Karpas-422 (cell line): ENCODE results near the gene C4orf33. TPM values are rescaled to one million over a fixed set of nuclear protein-coding genes. Genes with fewer than 3 reads are reported as not detected.

ENCODE experiments used
- DNase-seq: peaks from one replicate; pipeline ENCODE4 v3.0.0-alpha.2; 2015
- H2AFZ ChIP-seq: fragments of 200-600 bp; sonication (generic); 2 replicates; pipeline ENCODE4 v1.6.1; 2014; ENCODE audit warnings: antibody characterized with exemption, low read length, mixed read lengths
- H3K27ac ChIP-seq: fragments of 200-600 bp; sonication (generic); 2 replicates; pipeline ENCODE4 v1.5.1; 2014; ENCODE audit warnings: mild to moderate bottlenecking, low read length, moderate library complexity
- H3K27me3 ChIP-seq: fragments of 200-600 bp; sonication (generic); 2 replicates; pipeline ENCODE4 v1.6.1; 2014; ENCODE audit warnings: low read length, mixed read lengths
- H3K36me3 ChIP-seq: fragments of 200-600 bp; sonication (generic); 2 replicates; pipeline ENCODE4 v1.6.1; 2014; ENCODE audit warnings: low read length, mixed read lengths; ENCODE audit not compliant: insufficient read depth
- H3K4me1 ChIP-seq: fragments of 200-600 bp; sonication (generic); 2 replicates; pipeline ENCODE4 v1.6.1; 2014; ENCODE audit warnings: mild to moderate bottlenecking, low read length, mixed read lengths
- H3K4me2 ChIP-seq: fragments of 200-600 bp; sonication (generic); 2 replicates; pipeline ENCODE4 v1.6.1; 2014; ENCODE audit warnings: low read length, low read depth, mild to moderate bottlenecking; ENCODE audit not compliant: poor library complexity, severe bottlenecking
- H3K4me3 ChIP-seq: fragments of 200-600 bp; sonication (generic); 2 replicates; pipeline ENCODE4 v1.5.1; 2014; ENCODE audit warnings: mild to moderate bottlenecking, antibody characterized with exemption, low read length, mixed read lengths
- H3K79me2 ChIP-seq: fragments of 200-600 bp; sonication (generic); 2 replicates; pipeline ENCODE4 v1.6.1; 2014; ENCODE audit warnings: mild to moderate bottlenecking, low read length, mixed read lengths
- H3K9ac ChIP-seq: fragments of 200-600 bp; sonication (generic); 2 replicates; pipeline ENCODE4 v1.6.0; 2014; ENCODE audit warnings: low read length
- H3K9me2 ChIP-seq: fragments of 200-600 bp; sonication (generic), shearing (Covaris generic); replicated peaks from 2 replicates; pipeline ENCODE4 v1.6.0; 2014; ENCODE audit warnings: mild to moderate bottlenecking, low read length, moderate library complexity; ENCODE audit not compliant: insufficient read depth
- H3K9me3 ChIP-seq: fragments of 300-700, 200-600 bp; sonication (generic); 2 replicates; pipeline ENCODE4 v1.6.1; 2014; ENCODE audit warnings: low read length, mixed read lengths
- H4K20me1 ChIP-seq: fragments of 200-600 bp; sonication (generic); 2 replicates; pipeline ENCODE4 v1.6.1; 2014; ENCODE audit warnings: mild to moderate bottlenecking, antibody characterized with exemption, low read length, low read depth; ENCODE audit not compliant: insufficient read depth
- total RNA-seq: library from RNA; depleted of rRNA; stranded (reverse); fragments of >200 nt; shearing (Covaris generic); gene quantifications from 2 replicates; pipeline ENCODE4 v1.2.3, GENCODE V29; 2014; ENCODE audit warnings: low replicate concordance

C4orf33 gene
- total RNA-seq, 1 experiment from 2014 or later = 21.9 TPM

- DNase-seq = no peak
- Histone ChIP-seq H3K9me3 (peaks cover 7% of the 10 kb centered on the region), H3K4me2 (no peak overlapping the region), H3K9ac (no peak overlapping the region), H3K27ac (no peak overlapping the region), H3K36me3 (peaks cover 82% of the 10 kb centered on the region), H4K20me1 (no peaks in the 10 kb centered on the region), H3K79me2 (peaks cover 93% of the 10 kb centered on the region), H2AFZ (no peak overlapping the region), H3K9me2 (no peaks in the 10 kb centered on the region), H3K4me1 (no peaks in the 10 kb centered on the region), H3K27me3 (no peaks in the 10 kb centered on the region), H3K4me3 (no peak overlapping the region)
These were observed 13.7 kb upstream of the C4orf33 start for GRCh38 chr4:129082302-129082701.

- no peaks in the 10 kb centered on the region for H3K27me3 ChIP-seq
- peaks cover 7% of the 10 kb centered on the region for H3K9me3 ChIP-seq
These were observed 10.5 kb upstream of the C4orf33 start for GRCh38 chr4:129085472-129085871.

GRCh38 chr4:129087516-129087915 lies 8.4 kb upstream of the C4orf33 start:
- Histone ChIP-seq H4K20me1 (no peaks in the 10 kb centered on the region), H3K79me2 (peaks cover 99% of the 10 kb centered on the region), H3K4me1 (peaks cover 20% of the 10 kb centered on the region)

More at GRCh38 chr4:129085472-129085871, 10.5 kb upstream of the C4orf33 start:
- peaks cover 64% of the 10 kb centered on the region for H3K36me3 ChIP-seq
- no peaks in the 10 kb centered on the region for H3K9me2 ChIP-seq
- no peak overlapping the region for H3K9ac ChIP-seq
- no peaks in the 10 kb centered on the region for H4K20me1 ChIP-seq
- peaks cover 95% of the 10 kb centered on the region for H3K79me2 ChIP-seq
- H2AFZ ChIP-seq = no peak overlapping the region
- H3K27ac ChIP-seq = no peak overlapping the region
- DNase-seq = no peak
- H3K4me2 ChIP-seq = no peak overlapping the region
- peaks cover 5% of the 10 kb centered on the region for H3K4me1 ChIP-seq
- no peak overlapping the region for H3K4me3 ChIP-seq

GRCh38 chr4:129092631-129093190 lies 3.2 kb upstream of the C4orf33 start:
- Histone ChIP-seq H3K79me2 (peaks cover 56% of the 10 kb centered on the region), H4K20me1 (no peaks in the 10 kb centered on the region), H3K4me1 (peaks cover 52% of the 10 kb centered on the region), H3K9ac (peak overlapping the region; percentile 89), H3K4me2 (peak overlapping the region; percentile 80), H3K9me2 (no peaks in the 10 kb centered on the region), H2AFZ (peak overlapping the region; percentile 19; the same call in 1 of the 2 replicates), H3K27me3 (no peaks in the 10 kb centered on the region), H3K27ac (peak overlapping the region; percentile 75), H3K4me3 (peak overlapping the region; percentile 87), H3K36me3 (peaks cover 18% of the 10 kb centered on the region), H3K9me3 (no peaks in the 10 kb centered on the region)
- DNase-seq = peak; percentile 74

More at GRCh38 chr4:129087516-129087915, 8.4 kb upstream of the C4orf33 start:
- Histone ChIP-seq H2AFZ (no peak overlapping the region), H3K4me3 (no peak overlapping the region), H3K36me3 (peaks cover 52% of the 10 kb centered on the region), H3K9ac (no peak overlapping the region), H3K9me3 (peaks cover 7% of the 10 kb centered on the region), H3K4me2 (no peak overlapping the region), H3K27ac (no peak overlapping the region), H3K9me2 (no peaks in the 10 kb centered on the region), H3K27me3 (no peaks in the 10 kb centered on the region)
- DNase-seq = no peak

- Histone ChIP-seq H3K27me3 (no peaks in the 10 kb centered on the region), H3K9me3 (no peaks in the 10 kb centered on the region), H3K9ac (peak within 1 kb of the TSS; percentile 89), H2AFZ (peak within 1 kb of the TSS; percentile 31), H4K20me1 (no peaks in the 10 kb centered on the region), H3K79me2 (peaks cover 49% of the 10 kb centered on the region), H3K4me1 (peaks cover 52% of the 10 kb centered on the region), H3K9me2 (no peaks in the 10 kb centered on the region), H3K36me3 (peaks cover 15% of the 10 kb centered on the region), H3K4me3 (peak within 1 kb of the TSS; percentile 87), H3K4me2 (peak within 1 kb of the TSS; percentile 80), H3K27ac (peak within 1 kb of the TSS; percentile 75)
- peak; percentile 100 for DNase-seq
These were observed 2.6 kb upstream of the C4orf33 start, which contains the start of gene SCLT1 for GRCh38 chr4:129093191-129093920. Gene SCLT1 (minus strand): TSS chr4:129093539. CDS start chr4:129093103, 436 bp downstream.

GRCh38 chr4:129094347-129094746 lies 1.6 kb upstream of the C4orf33 start:
- Histone ChIP-seq H3K4me2 (peak overlapping the region; percentile 80), H3K27me3 (no peaks in the 10 kb centered on the region), H3K27ac (no peak overlapping the region), H3K36me3 (peaks cover 13% of the 10 kb centered on the region), H2AFZ (peak overlapping the region; percentile 0; the same call in 1 of the 2 replicates), H3K9me3 (no peaks in the 10 kb centered on the region), H4K20me1 (no peaks in the 10 kb centered on the region), H3K79me2 (peaks cover 39% of the 10 kb centered on the region), H3K9ac (peak overlapping the region; percentile 89), H3K4me1 (peaks cover 52% of the 10 kb centered on the region), H3K4me3 (peak overlapping the region; percentile 87), H3K9me2 (no peaks in the 10 kb centered on the region)
- DNase-seq = peak; percentile 54

GRCh38 chr4:129098531-129099001 lies 2.6 kb downstream of the C4orf33 start:
- no peak overlapping the region for H3K27ac ChIP-seq
- DNase-seq = no peak
- no peaks in the 10 kb centered on the region for H4K20me1 ChIP-seq
- no peak overlapping the region for H3K9ac ChIP-seq
- H3K9me2 ChIP-seq = no peaks in the 10 kb centered on the region
- H3K4me2 ChIP-seq = no peak overlapping the region
- H3K27me3 ChIP-seq = no peaks in the 10 kb centered on the region
- no peak overlapping the region for H3K4me3 ChIP-seq
- peaks cover 38% of the 10 kb centered on the region for H3K4me1 ChIP-seq
- H3K79me2 ChIP-seq = no peaks in the 10 kb centered on the region
- H3K36me3 ChIP-seq = no peaks in the 10 kb centered on the region
- no peaks in the 10 kb centered on the region for H3K9me3 ChIP-seq
- H2AFZ ChIP-seq = no peak overlapping the region
